NB4 (cell line): ENCODE data around the gene EEIG1.

ENCODE experiments used
- DNase-seq: peaks from one replicate; pipeline ENCODE4 v3.0.0; 2010; ENCODE audit warnings: low read depth
- H3K4me3 ChIP-seq: one replicate; pipeline ENCODE4 v1.5.1; 2011; ENCODE audit warnings: mild to moderate bottlenecking, low read depth, low read length, moderate library complexity
- MYC ChIP-seq: IDR thresholded peaks from 2 replicates; pipeline ENCODE4 v1.6.1; 2011; ENCODE audit warnings: low read depth, low read length
- POLR2A ChIP-seq: IDR thresholded peaks from 2 replicates; pipeline ENCODE4 v1.6.1; 2011; ENCODE audit warnings: mild to moderate bottlenecking; ENCODE audit not compliant: insufficient read length; ENCODE audit errors: extremely low read depth
- TF ChIP-seq, protein P1 (sequence below): IDR thresholded peaks from 2 replicates; pipeline ENCODE4 v1.6.1; 2011; ENCODE audit warnings: low read depth, low read length
- TF ChIP-seq, protein P2 (sequence below): IDR thresholded peaks from one replicate; pipeline ENCODE4 v1.5.1; 2012; ENCODE audit warnings: low read depth, low read length

The EEIG1 gene

DNA sequence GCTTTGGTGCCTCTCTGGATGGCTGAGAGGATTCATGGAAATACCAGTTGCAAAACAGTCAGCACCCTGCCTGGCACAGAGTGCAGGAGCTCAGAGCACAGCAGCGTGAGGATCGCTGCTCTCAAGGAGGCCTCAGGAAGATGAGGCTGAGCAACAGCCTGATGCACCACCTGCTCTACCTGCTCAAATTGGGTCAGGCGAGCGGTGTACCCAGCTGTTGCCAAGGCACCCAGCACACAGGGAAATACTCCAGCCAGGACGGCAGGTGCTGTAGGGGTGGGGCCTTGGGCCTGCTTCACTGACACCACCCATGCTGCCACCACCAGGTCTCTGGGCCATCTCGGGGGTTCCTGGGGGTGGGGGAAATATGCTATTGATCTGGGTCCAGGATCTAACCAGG is 4.3 kb downstream of the EEIG1 start:
- H3K4me3 ChIP-seq = no peak overlapping the region
- DNase-seq = no peak

DNA sequence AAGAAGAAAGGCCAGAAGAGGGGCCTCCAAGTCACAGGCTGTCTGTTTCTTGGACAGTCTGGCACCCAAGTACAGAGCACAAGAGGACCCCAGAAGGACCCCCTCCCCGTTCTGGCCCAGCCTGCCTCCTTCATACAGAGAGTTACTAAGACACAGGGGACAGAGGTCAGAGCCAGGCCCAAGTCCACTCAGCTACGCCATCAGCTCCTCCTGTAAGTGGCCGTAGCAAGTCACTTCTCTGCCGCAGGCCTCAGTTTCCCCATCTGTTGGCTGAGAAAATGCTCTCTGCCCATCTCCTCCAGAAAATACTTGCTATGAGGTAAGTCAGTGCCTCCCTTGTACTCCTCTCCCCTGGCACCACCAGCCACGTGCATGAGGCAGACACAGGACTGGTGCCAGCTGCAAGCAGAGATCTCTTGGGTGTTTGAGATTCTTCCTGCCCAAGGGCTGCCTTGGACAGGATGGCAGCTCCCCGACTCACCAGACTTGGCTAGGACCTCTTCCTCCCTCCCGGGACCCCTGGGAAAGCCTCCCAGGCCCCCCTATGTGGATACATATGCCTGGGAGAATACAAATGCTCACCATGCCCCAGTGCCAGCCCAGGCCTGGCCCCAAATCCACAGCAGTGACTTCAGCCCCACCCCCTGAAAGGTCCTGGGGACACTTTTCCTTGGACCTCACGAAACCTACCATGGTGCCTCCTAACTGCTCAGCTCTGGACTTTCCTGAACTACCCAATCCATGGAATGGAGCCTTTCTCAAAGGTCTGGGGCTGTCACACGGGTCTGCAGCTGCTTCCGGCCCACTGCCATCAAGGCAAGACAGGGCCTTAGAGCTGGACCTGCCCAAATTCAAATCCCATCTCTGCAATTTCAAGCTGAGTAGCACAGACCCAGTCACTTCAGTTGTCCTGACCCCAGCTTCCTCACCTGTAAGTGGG is 5.1 kb downstream of the EEIG1 start:
- DNase-seq = no peak
- H3K4me3 ChIP-seq = no peak overlapping the region
- TF ChIP-seq, protein P1, sequence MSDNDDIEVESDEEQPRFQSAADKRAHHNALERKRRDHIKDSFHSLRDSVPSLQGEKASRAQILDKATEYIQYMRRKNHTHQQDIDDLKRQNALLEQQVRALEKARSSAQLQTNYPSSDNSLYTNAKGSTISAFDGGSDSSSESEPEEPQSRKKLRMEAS = no peak
- TF ChIP-seq, protein P2, sequence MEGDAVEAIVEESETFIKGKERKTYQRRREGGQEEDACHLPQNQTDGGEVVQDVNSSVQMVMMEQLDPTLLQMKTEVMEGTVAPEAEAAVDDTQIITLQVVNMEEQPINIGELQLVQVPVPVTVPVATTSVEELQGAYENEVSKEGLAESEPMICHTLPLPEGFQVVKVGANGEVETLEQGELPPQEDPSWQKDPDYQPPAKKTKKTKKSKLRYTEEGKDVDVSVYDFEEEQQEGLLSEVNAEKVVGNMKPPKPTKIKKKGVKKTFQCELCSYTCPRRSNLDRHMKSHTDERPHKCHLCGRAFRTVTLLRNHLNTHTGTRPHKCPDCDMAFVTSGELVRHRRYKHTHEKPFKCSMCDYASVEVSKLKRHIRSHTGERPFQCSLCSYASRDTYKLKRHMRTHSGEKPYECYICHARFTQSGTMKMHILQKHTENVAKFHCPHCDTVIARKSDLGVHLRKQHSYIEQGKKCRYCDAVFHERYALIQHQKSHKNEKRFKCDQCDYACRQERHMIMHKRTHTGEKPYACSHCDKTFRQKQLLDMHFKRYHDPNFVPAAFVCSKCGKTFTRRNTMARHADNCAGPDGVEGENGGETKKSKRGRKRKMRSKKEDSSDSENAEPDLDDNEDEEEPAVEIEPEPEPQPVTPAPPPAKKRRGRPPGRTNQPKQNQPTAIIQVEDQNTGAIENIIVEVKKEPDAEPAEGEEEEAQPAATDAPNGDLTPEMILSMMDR = no peak
- TF ChIP-seq POLR2A (no peak), MYC (no peak)

More for the DNA sequence above, 4.3 kb downstream of the EEIG1 start:
- no peak for TF ChIP-seq MYC
- TF ChIP-seq, protein P2 = no peak
- TF ChIP-seq, protein P1 = no peak
- TF ChIP-seq POLR2A = no peak

DNA sequence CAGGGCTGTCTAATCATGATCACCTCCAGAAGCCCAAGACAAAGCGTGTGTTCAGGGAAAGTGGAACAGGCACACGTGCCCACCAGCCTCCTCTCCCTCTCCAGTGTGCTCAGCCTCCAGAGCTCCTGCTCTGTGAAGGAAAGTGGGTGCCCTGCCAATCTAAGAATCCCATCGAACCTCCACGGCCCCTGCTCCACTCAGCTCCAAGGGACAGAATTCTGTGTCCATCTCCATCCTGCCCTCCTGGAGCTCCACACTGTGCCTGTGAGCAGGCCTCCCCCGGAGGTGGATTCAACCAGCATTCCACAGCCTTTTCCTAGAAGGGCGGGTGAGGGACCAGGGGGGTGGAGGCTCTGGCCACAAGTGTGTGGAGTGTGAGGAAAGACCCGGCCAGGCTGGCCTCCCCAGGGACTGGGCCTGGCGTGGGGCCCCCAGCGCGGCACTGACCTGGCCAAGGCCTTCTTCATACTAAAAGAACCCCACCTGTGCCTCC is 6.0 kb downstream of the EEIG1 start:
- no peak overlapping the region for H3K4me3 ChIP-seq
- TF ChIP-seq MYC = no peak
- TF ChIP-seq, protein P2 = no peak
- no peak for DNase-seq

DNA sequence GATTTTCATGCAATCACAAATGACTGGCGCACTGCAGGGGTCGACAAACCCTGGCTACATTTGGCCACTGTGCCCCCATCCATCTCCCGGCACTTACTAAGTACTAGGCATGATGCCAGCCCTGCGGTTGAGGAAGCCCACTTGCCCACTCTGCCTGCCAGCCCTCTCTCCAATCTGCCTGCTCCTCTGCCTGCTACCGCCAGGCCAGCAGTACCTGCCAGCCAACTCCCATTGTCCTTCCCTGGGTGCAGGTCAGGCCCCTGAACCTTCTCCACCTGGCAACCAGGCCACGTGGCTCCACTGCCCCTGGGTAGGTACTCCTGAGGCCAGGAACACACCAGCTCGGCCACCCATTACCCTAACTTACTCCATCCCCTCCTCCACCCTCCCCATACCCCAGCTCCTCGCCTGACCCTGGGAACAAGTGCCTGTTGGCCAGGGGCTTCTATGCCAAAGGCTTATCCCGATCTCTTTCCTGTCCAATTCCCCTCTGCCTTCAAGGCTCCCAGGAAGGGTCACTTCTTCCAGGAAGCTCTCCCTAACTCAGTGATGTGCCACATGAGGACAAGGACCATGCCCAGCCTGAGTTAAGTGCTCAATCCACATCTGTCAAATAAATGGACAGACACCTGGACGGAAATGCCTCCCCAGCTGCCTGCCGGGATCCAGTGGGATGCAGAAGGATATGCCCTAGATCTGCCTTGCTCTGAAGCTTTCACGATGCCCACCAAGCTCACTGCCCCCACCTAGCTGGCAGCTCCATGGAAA is 6.6 kb downstream of the EEIG1 start:
- no peak for DNase-seq
- no peak for TF ChIP-seq MYC
- H3K4me3 ChIP-seq = no peak overlapping the region

DNA sequence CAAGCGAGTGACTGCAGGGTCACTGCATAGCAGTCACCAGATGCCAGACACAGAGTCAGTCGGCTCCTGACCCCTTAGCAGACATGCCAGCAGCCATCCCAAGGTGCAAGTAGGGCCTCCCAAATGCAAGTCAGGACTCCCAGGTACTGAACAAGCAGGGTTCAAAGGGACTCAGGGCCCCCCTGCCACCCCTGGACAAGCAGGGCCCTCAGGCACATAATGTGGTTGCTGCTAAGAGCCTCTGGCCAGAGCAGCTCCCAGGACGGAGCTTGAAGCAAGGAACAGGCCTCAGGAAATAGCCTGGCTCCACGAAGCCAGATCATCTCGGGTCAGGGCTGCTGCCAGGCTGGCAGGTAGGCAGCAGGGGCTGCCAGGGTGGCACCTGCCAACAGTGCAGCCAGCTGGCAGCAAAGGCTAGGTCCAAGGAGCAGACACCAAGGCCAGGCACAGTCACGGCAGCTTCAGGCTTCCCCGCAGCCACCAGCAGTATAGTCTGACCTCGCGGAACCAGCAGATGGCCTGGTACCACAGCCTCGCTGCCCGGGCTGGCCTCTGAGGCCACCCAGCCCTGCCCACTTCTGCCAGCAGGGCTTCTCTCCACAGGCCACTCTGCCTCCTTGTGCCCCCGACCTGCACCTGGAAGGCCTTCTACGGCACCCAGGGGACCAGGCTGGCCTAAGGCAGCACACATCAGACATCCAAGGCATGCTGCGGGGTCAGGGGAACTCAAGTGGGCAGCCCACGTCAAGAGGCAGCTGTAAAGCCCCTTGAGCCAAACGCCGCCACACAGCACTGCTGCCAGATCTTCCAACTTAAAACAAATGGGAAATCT is 7.4 kb downstream of the EEIG1 start:
- no peak for DNase-seq
- TF ChIP-seq, protein P2 = no peak
- TF ChIP-seq POLR2A (no peak), MYC (no peak)
- TF ChIP-seq, protein P1 = no peak
- no peak overlapping the region for H3K4me3 ChIP-seq

DNA sequence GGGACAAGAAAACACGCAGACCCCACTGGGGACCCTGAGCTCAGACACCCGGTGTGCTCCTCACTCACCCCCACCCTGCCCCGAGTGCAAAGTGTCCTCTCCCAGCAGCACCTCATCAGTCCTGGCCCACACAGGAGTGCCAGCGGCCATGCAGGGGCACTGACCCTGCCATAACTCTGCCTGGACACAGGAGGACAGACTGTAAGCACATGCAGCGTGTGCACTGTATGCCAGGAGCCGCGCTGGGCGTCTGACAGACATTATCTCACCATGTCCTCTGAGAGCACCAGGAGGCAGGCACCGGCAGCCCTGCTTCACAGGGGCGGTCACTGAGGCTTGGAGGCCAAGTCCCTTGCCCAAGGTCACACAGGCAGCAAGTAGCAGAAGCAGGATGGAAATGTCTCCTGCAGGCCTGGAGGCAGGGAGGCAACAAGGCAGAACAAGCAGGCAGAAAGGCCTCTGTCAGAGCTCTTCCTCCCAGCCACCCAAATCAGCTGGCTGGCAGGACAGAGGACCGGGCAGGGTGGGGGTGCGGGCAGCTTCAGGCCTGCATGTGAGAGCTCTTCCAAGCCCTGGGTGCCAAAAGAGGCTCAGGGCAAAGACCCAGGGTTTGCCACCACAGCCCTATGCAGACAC is 8.4 kb downstream of the EEIG1 start:
- H3K4me3 ChIP-seq = no peak overlapping the region
- no peak for DNase-seq
- no peak for TF ChIP-seq POLR2A
- TF ChIP-seq, protein P2 = no peak
- TF ChIP-seq, protein P1 = no peak
- TF ChIP-seq MYC = no peak
